HFFc6 (cell line): ENCODE data around the gene POLR3B. TPM values are rescaled to one million over a fixed set of nuclear protein-coding genes. Genes with fewer than 3 reads are reported as not detected.

Experiments used
- DNase-seq: peaks from one replicate; pipeline ENCODE4 v3.0.0-alpha.2; 2018
- H3K27ac Mint-ChIP-seq: 2 replicates; pipeline ENCODE4 v1.8.0; 2020; ENCODE audit warnings: mild to moderate bottlenecking, mixed read lengths
- H3K27me3 Mint-ChIP-seq: 2 replicates; pipeline ENCODE4 v1.8.0; 2021; ENCODE audit warnings: mild to moderate bottlenecking, moderate library complexity, mixed read lengths; ENCODE audit not compliant: insufficient read depth
- H3K36me3 Mint-ChIP-seq: 2 replicates; pipeline ENCODE4 v1.8.0; 2021; ENCODE audit warnings: low read depth, mixed read lengths
- H3K4me1 Mint-ChIP-seq: 2 replicates; pipeline ENCODE4 v1.8.0; 2020; ENCODE audit warnings: low read depth, mixed read lengths
- H3K4me3 Mint-ChIP-seq: 2 replicates; pipeline ENCODE4 v1.8.0; 2020; ENCODE audit warnings: mild to moderate bottlenecking, moderate library complexity, mixed read lengths
- H3K9me3 Mint-ChIP-seq: 2 replicates; pipeline ENCODE4 v1.8.0; 2020; ENCODE audit warnings: mild to moderate bottlenecking, mixed read lengths
- CTCF ChIP-seq: fragments of 200-600 bp; sonication (generic); IDR thresholded peaks from 2 replicates; pipeline ENCODE4 v1.5.0; 2021; ENCODE audit warnings: antibody characterized with exemption, mild to moderate bottlenecking
- total RNA-seq, 6 experiments: library from RNA; stranded (reverse); fragmentation: NEBNext Ultra II Directional; extraction: Animal tissue kit (Norgen Biotek cat#: 25700); gene quantifications; 2 replicates in 1 of 6; 3 replicates in 5 of 6; pipeline ENCODE4 v1.2.3, GENCODE V29; 2021

Gene POLR3B
- total RNA-seq, 6 experiments from 2014 or later = 16.4 to 18.8 (median 17.3) TPM

- no peaks in the 10 kb centered on the region for H3K9me3 Mint-ChIP-seq
- no peak overlapping the region for H3K4me3 Mint-ChIP-seq
- H3K27ac Mint-ChIP-seq = no peak overlapping the region
- TF ChIP-seq CTCF = no peak
- no peaks in the 10 kb centered on the region for H3K27me3 Mint-ChIP-seq
- no peaks in the 10 kb centered on the region for H3K36me3 Mint-ChIP-seq
- peaks cover 19% of the 10 kb centered on the region for H3K4me1 Mint-ChIP-seq
- DNase-seq = no peak
Measured at GRCh38 chr12:106333010-106333409, 24.5 kb upstream of the POLR3B start.

- no peak overlapping the region for H3K4me3 Mint-ChIP-seq
- H3K4me1 Mint-ChIP-seq = peaks cover 19% of the 10 kb centered on the region
- no peak overlapping the region for H3K27ac Mint-ChIP-seq
- no peaks in the 10 kb centered on the region for H3K27me3 Mint-ChIP-seq
- H3K9me3 Mint-ChIP-seq = no peaks in the 10 kb centered on the region
- no peak for DNase-seq
- no peak for TF ChIP-seq CTCF
- H3K36me3 Mint-ChIP-seq = no peaks in the 10 kb centered on the region
Measured at GRCh38 chr12:106333756-106334155, 23.8 kb upstream of the POLR3B start.

GRCh38 chr12:106341086-106341877, 16.3 kb upstream of the POLR3B start:
- DNase-seq = peak; percentile 45
- Mint-ChIP-seq H3K27me3 (no peaks in the 10 kb centered on the region), H3K9me3 (no peaks in the 10 kb centered on the region; the same call in 1 of the 2 replicates), H3K4me1 (peaks cover 43% of the 10 kb centered on the region), H3K4me3 (no peak overlapping the region), H3K27ac (peak overlapping the region; percentile 41; the same call in 1 of the 2 replicates), H3K36me3 (peaks cover 5% of the 10 kb centered on the region)
- no peak for TF ChIP-seq CTCF

- DNase-seq = peak; percentile 77
- H3K4me3 Mint-ChIP-seq = peak overlapping the region; percentile 88
- no peak for TF ChIP-seq CTCF
- no peaks in the 10 kb centered on the region for H3K27me3 Mint-ChIP-seq
- peaks cover 34% of the 10 kb centered on the region for H3K4me1 Mint-ChIP-seq
- peaks cover 5% of the 10 kb centered on the region for H3K36me3 Mint-ChIP-seq
- no peaks in the 10 kb centered on the region; the same call in 1 of the 2 replicates for H3K9me3 Mint-ChIP-seq
- peak overlapping the region; percentile 95 for H3K27ac Mint-ChIP-seq
Measured at GRCh38 chr12:106342397-106343213, 14.9 kb upstream of the POLR3B start.

GRCh38 chr12:106343214-106343528, 14.4 kb upstream of the POLR3B start:
- peak overlapping the region; percentile 88 for H3K4me3 Mint-ChIP-seq
- no peak for TF ChIP-seq CTCF
- no peaks in the 10 kb centered on the region for H3K27me3 Mint-ChIP-seq
- peak overlapping the region; percentile 95 for H3K27ac Mint-ChIP-seq
- no peaks in the 10 kb centered on the region; the same call in 1 of the 2 replicates for H3K9me3 Mint-ChIP-seq
- no peak for DNase-seq
- peaks cover 5% of the 10 kb centered on the region for H3K36me3 Mint-ChIP-seq
- H3K4me1 Mint-ChIP-seq = peaks cover 34% of the 10 kb centered on the region
